ENCODE measurements around the gene MFAP2. TPM values are rescaled to one million over a fixed set of nuclear protein-coding genes. Genes with fewer than 3 reads are reported as not detected.
"Not testable (repeated sequence)": the region's sequence is repeated elsewhere in the genome, so short reads cannot be mapped to it uniquely, and the experiment has no call there.

The MFAP2 gene
- total RNA-seq, 1 experiment from 2014 or later = 0.58 TPM

GRCh38 chr1:16946646-16947045 is 33.8 kb downstream of the MFAP2 start:
- Mint-ChIP-seq H3K4me1 (ENCODE audit: insufficient read depth, unreplicated experiment) (peaks cover 5% of the 10 kb centered on the region), H3K27me3 (ENCODE audit: insufficient read depth, unreplicated experiment) (no peaks in the 10 kb centered on the region), H3K9me3 (ENCODE audit: unreplicated experiment) (no peaks in the 10 kb centered on the region), H3K4me3 (ENCODE audit: unreplicated experiment) (no peak overlapping the region), H3K27ac (ENCODE audit: low read depth, unreplicated experiment) (no peak overlapping the region), H3K36me3 (ENCODE audit: insufficient read depth, unreplicated experiment) (no peaks in the 10 kb centered on the region)
- ChIA-PET CTCF (interaction anchor here (0.9 kb wide), 1 partner anchor 21 kb away, joined by 3 read pairs; no protein-coding TSS in a partner anchor), POLR2A (interaction anchor here (0.6 to 3.5 kb wide), 2 partner anchors 12 to 21 kb away, joined by 4 to 27 read pairs; no protein-coding TSS in a partner anchor)
- no peak for TF ChIP-seq CTCF (IDR thresholded peaks at IDR 0.05; ENCODE audit: unreplicated experiment)
- BruUV-seq (replicated peaks) = no TSS peak
- intact Hi-C loops (cut with micrococcal nuclease) = no loop called here
- no peak for DNase-seq (ENCODE audit: unreplicated experiment)

- H3K4me1 Mint-ChIP-seq (ENCODE audit: insufficient read depth, unreplicated experiment); H3K4me3 Mint-ChIP-seq (ENCODE audit: unreplicated experiment); H3K9me3 Mint-ChIP-seq (ENCODE audit: unreplicated experiment); H3K27me3 Mint-ChIP-seq (ENCODE audit: insufficient read depth, unreplicated experiment); H3K27ac Mint-ChIP-seq (ENCODE audit: low read depth, unreplicated experiment); BruUV-seq (replicated peaks); intact Hi-C loops (cut with micrococcal nuclease); DNase-seq (ENCODE audit: unreplicated experiment); H3K36me3 Mint-ChIP-seq (ENCODE audit: insufficient read depth, unreplicated experiment): not testable (repeated sequence)
- ChIA-PET CTCF (interaction anchor here (0.9 kb wide), 1 partner anchor 21 kb away, joined by 3 read pairs; no protein-coding TSS in a partner anchor), POLR2A (interaction anchor here (0.6 kb wide), 1 partner anchor 11 kb away, joined by 4 read pairs; no protein-coding TSS in a partner anchor)
Observed at GRCh38 chr1:16946185-16946584, 34.2 kb downstream of the MFAP2 start.

GRCh38 chr1:16945512-16945911 is 34.9 kb downstream of the MFAP2 start:
- H3K9me3 Mint-ChIP-seq (ENCODE audit: unreplicated experiment); CTCF ChIA-PET; H3K4me1 Mint-ChIP-seq (ENCODE audit: insufficient read depth, unreplicated experiment); DNase-seq (ENCODE audit: unreplicated experiment); H3K4me3 Mint-ChIP-seq (ENCODE audit: unreplicated experiment); H3K27ac Mint-ChIP-seq (ENCODE audit: low read depth, unreplicated experiment); intact Hi-C loops (cut with micrococcal nuclease); BruUV-seq (replicated peaks); H3K27me3 Mint-ChIP-seq (ENCODE audit: insufficient read depth, unreplicated experiment); POLR2A ChIA-PET; H3K36me3 Mint-ChIP-seq (ENCODE audit: insufficient read depth, unreplicated experiment): not testable (repeated sequence)

- H3K36me3 Mint-ChIP-seq (ENCODE audit: insufficient read depth, unreplicated experiment) = peaks cover 13% of the 10 kb centered on the region
- no peaks in the 10 kb centered on the region for H3K9me3 Mint-ChIP-seq (ENCODE audit: unreplicated experiment)
- TF ChIP-seq CTCF (IDR thresholded peaks at IDR 0.05; ENCODE audit: unreplicated experiment) = no peak
- ChIA-PET POLR2A (interaction anchor here (0.5 to 1.1 kb wide), 2 partner anchors 20 to 21 kb away, joined by 3 read pairs; no protein-coding TSS in a partner anchor), CTCF (no interaction called here)
- intact Hi-C loops (cut with micrococcal nuclease) = no loop called here
- H3K27ac Mint-ChIP-seq (ENCODE audit: low read depth, unreplicated experiment) = no peak overlapping the region
- no TSS peak for BruUV-seq (replicated peaks)
- H3K27me3 Mint-ChIP-seq (ENCODE audit: insufficient read depth, unreplicated experiment) = no peaks in the 10 kb centered on the region
- no peak for DNase-seq (ENCODE audit: unreplicated experiment)
- peaks cover 5% of the 10 kb centered on the region for H3K4me1 Mint-ChIP-seq (ENCODE audit: insufficient read depth, unreplicated experiment)
- no peak overlapping the region for H3K4me3 Mint-ChIP-seq (ENCODE audit: unreplicated experiment)
Observed at GRCh38 chr1:16944038-16944437, 36.4 kb downstream of the MFAP2 start.

GRCh38 chr1:16939386-16940180 is 40.8 kb downstream of the MFAP2 start:
- CTCF ChIA-PET; H3K4me1 Mint-ChIP-seq (ENCODE audit: insufficient read depth, unreplicated experiment); H3K27me3 Mint-ChIP-seq (ENCODE audit: insufficient read depth, unreplicated experiment); intact Hi-C loops (cut with micrococcal nuclease); H3K27ac Mint-ChIP-seq (ENCODE audit: low read depth, unreplicated experiment); H3K9me3 Mint-ChIP-seq (ENCODE audit: unreplicated experiment); H3K4me3 Mint-ChIP-seq (ENCODE audit: unreplicated experiment); DNase-seq (ENCODE audit: unreplicated experiment); BruUV-seq (replicated peaks); POLR2A ChIA-PET: not testable (repeated sequence)
- H3K36me3 Mint-ChIP-seq (ENCODE audit: insufficient read depth, unreplicated experiment) = peaks cover 20% of the 10 kb centered on the region

Measured in MCF 10A (cell line).